A673 (cell line): ENCODE results near the gene ADO. TPM values are rescaled to one million over a fixed set of nuclear protein-coding genes. Genes with fewer than 3 reads are reported as not detected.

Experiments used
- BruUV-seq: library from RNA; stranded (reverse); fragments of 400-500 nt; replicated peaks from 2 replicates; lab custom pipeline; 2021; lab: Mats Ljungman, UMichigan
- CTCF ChIA-PET: fragments of 300-600 bp; sonication (Branson Sonifier 250); formaldehyde crosslinking; loops from one replicate; lab custom pipeline; 2022; ENCODE audit warnings: antibody characterized with exemption; lab: Charles Lee
- POLR2A ChIA-PET: fragments of 300-600 bp; sonication (Branson Sonifier 250); formaldehyde crosslinking; loops from one replicate; lab custom pipeline; 2022; ENCODE audit warnings: antibody characterized with exemption; ENCODE audit not compliant: low non-redundant PET; lab: Charles Lee
- DNase-seq: peaks from one replicate; pipeline ENCODE4 v3.0.0-alpha.2; 2015; ENCODE audit warnings: low spot score
- H3K27ac ChIP-seq: fragments of 200-600 bp; sonication (generic); 2 replicates; pipeline ENCODE4 v1.5.1; 2016; ENCODE audit warnings: mixed run types, low read depth, mild to moderate bottlenecking, mixed read lengths, antibody characterized with exemption, low read length; ENCODE audit not compliant: poor library complexity, severe bottlenecking
- H3K27me3 ChIP-seq: fragments of 200-600 bp; sonication (generic); replicated peaks from 2 replicates; pipeline ENCODE4 v1.6.1; 2017; ENCODE audit warnings: mixed run types, low read depth, mild to moderate bottlenecking, mixed read lengths, antibody characterized with exemption, low read length; ENCODE audit not compliant: insufficient read depth, poor library complexity
- H3K36me3 ChIP-seq: fragments of 200-600 bp; sonication (generic); 2 replicates; pipeline ENCODE4 v1.6.1; 2016; ENCODE audit warnings: mixed run types, mild to moderate bottlenecking, mixed read lengths, antibody characterized with exemption, low read length; ENCODE audit not compliant: insufficient read depth, poor library complexity, severe bottlenecking
- H3K4me1 ChIP-seq: fragments of 200-600 bp; sonication (generic); 2 replicates; pipeline ENCODE4 v1.6.1; 2017; ENCODE audit warnings: mixed run types, mild to moderate bottlenecking, mixed read lengths, antibody characterized with exemption, low read length; ENCODE audit not compliant: insufficient read depth, poor library complexity, severe bottlenecking
- H3K4me3 ChIP-seq: fragments of 200-600 bp; sonication (generic); 2 replicates; pipeline ENCODE4 v1.5.1; 2016; ENCODE audit warnings: low read depth, mixed run types, mild to moderate bottlenecking, mixed read lengths, low read length; ENCODE audit not compliant: poor library complexity, severe bottlenecking
- H3K9me3 ChIP-seq: fragments of 200-600 bp; sonication (generic); 2 replicates; pipeline ENCODE4 v1.6.1; 2016; ENCODE audit warnings: mixed run types, low read depth, mild to moderate bottlenecking, mixed read lengths, antibody characterized with exemption, low read length; ENCODE audit not compliant: poor library complexity, severe bottlenecking
- EZH2 ChIP-seq: fragments of 200-600 bp; sonication (generic); IDR thresholded peaks from 2 replicates; pipeline ENCODE4 v1.6.1; 2017; ENCODE audit warnings: borderline replicate concordance, low read depth, mild to moderate bottlenecking, mixed read lengths, antibody characterized with exemption, low read length; ENCODE audit not compliant: poor library complexity, severe bottlenecking
- intact Hi-C: fragments of 100-400 bp; cut with micrococcal nuclease; formaldehyde crosslinking; loops from one replicate; pipeline ENCODE4 v1.10.0; 2022; ENCODE audit not compliant: unreplicated experiment
- total RNA-seq: library from RNA; stranded (reverse); gene quantifications from 2 replicates; pipeline ENCODE4 v1.2.3, GENCODE V29; 2021
- TF ChIP-seq, protein P1 (sequence below): fragments of 300-800, 200-600 bp; sonication (generic); conservative IDR thresholded peaks from 2 replicates; pipeline ENCODE4 v1.5.1; 2017; ENCODE audit warnings: low read depth, mild to moderate bottlenecking, antibody characterized with exemption, low read length, moderate library complexity, mixed read lengths

ADO gene
- total RNA-seq, 1 experiment from 2014 or later: 38.4 TPM

DNA sequence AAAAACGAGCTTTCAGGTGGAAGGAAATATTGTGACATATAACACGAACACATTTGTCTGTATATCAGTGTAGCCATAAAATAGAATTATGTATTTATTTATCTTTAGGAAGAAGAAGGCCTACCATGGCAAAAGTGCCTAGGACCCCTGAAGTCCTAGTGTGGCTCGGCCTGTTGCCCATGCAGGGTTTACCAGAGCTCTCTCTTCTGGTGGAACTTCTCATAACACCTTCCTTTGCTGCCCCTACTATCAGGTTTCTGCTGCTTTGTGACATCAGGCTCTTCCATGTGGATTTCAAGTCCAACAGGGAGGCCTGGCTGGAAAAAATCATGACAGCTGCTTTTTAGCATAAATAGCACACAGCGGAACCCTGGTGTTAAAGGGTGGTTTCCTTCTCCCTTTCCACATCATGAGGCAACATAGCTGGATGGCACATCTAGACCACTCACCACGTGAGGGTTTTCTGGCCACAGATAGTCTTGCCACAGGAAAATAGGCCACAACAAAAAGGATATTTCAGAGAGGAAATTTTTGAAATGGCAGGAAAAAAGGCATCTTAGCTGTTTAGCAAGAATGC, 44.8 kb upstream of the ADO start:
- no peak overlapping the region for H3K27ac ChIP-seq
- no peaks in the 10 kb centered on the region for H3K4me1 ChIP-seq
- BruUV-seq: no TSS peak
- H3K4me3 ChIP-seq: no peak overlapping the region
- H3K27me3 ChIP-seq: no peaks in the 10 kb centered on the region
- TF ChIP-seq, protein P1, sequence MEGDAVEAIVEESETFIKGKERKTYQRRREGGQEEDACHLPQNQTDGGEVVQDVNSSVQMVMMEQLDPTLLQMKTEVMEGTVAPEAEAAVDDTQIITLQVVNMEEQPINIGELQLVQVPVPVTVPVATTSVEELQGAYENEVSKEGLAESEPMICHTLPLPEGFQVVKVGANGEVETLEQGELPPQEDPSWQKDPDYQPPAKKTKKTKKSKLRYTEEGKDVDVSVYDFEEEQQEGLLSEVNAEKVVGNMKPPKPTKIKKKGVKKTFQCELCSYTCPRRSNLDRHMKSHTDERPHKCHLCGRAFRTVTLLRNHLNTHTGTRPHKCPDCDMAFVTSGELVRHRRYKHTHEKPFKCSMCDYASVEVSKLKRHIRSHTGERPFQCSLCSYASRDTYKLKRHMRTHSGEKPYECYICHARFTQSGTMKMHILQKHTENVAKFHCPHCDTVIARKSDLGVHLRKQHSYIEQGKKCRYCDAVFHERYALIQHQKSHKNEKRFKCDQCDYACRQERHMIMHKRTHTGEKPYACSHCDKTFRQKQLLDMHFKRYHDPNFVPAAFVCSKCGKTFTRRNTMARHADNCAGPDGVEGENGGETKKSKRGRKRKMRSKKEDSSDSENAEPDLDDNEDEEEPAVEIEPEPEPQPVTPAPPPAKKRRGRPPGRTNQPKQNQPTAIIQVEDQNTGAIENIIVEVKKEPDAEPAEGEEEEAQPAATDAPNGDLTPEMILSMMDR: no peak
- TF ChIP-seq EZH2: no peak
- ChIA-PET CTCF (no interaction called here), POLR2A (no interaction called here)
- no peaks in the 10 kb centered on the region for H3K36me3 ChIP-seq
- DNase-seq: no peak
- no peaks in the 10 kb centered on the region for H3K9me3 ChIP-seq
- intact Hi-C loops: no loop called here

DNA sequence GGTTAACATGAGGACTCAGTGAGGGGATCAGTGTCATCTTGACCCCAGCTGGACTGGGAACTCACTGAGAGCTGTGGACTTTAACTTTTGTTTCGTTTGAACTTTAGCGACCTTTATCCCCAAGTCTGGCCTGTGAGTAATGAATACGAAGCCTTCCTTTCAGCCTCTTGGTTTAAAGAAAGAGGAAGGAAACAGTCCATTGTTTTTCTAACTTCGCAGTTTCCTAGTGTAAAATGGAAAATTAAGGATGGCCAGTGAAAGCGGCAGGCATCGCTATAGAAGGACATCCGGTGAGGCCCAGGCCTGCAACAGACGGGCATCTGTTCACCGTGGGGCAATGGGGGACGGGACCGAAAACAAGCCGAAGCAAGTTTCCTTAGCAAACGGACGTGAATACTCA, 44.1 kb upstream of the ADO start:
- no peak for TF ChIP-seq EZH2
- TF ChIP-seq, protein P1: no peak
- ChIA-PET POLR2A (interaction anchor here (0.6 kb wide), 1 partner anchor 28 kb away, joined by 3 read pairs; no protein-coding TSS in a partner anchor), CTCF (no interaction called here)
- Histone ChIP-seq H3K4me1 (no peaks in the 10 kb centered on the region), H3K9me3 (no peaks in the 10 kb centered on the region), H3K27ac (no peak overlapping the region), H3K36me3 (no peaks in the 10 kb centered on the region), H3K27me3 (no peaks in the 10 kb centered on the region), H3K4me3 (no peak overlapping the region)
- intact Hi-C loops: no loop called here
- no peak for DNase-seq
- no TSS peak for BruUV-seq

DNA sequence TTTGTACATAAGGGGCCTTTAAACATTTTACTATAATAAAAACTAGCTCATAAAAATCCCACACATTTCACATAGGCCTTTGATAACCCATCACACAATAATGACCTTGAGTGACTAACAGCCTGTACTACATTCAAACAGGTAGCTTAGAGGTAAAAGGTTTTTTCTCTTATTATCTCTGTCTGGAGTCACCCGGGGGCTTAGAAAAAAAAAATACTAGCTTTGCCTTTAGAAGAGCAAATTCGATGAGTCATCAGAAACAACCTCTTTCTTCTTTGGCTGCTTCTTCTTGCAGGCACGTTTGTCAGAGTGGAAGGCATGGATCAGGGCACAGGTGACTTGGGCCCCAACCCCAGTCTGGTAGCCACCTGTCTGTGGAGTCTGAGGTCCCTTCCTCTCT, 43.4 kb upstream of the ADO start:
- ChIA-PET POLR2A (interaction anchor here (0.6 kb wide), 1 partner anchor 29 kb away, joined by 3 read pairs; no protein-coding TSS in a partner anchor), CTCF (no interaction called here)
- intact Hi-C loops: no loop called here
- Histone ChIP-seq H3K36me3 (no peaks in the 10 kb centered on the region), H3K4me1 (no peaks in the 10 kb centered on the region), H3K4me3 (no peak overlapping the region), H3K9me3 (no peaks in the 10 kb centered on the region), H3K27me3 (no peaks in the 10 kb centered on the region), H3K27ac (no peak overlapping the region)
- DNase-seq: no peak
- no TSS peak for BruUV-seq
- TF ChIP-seq, protein P1: no peak
- no peak for TF ChIP-seq EZH2
